ENCODE results near the gene DSCAML1.

GRCh38 chr11:117462864-117463247, 334.2 kb downstream of the DSCAML1 start:
- TF ChIP-seq EZH2 (IDR thresholded peaks at IDR 0.05; ENCODE audit: borderline replicate concordance, control insufficient read depth, low read depth, low read length) (no peak), SUPT20H (IDR thresholded peaks at IDR 0.05; ENCODE audit: borderline replicate concordance, control insufficient read depth, low read depth, low read length) (no peak), CEBPB (IDR thresholded peaks at IDR 0.05; ENCODE audit: borderline replicate concordance in 1 of 2, low read depth in 2 of 2, low read length in 2 of 2) (no peak), KLF5 (IDR thresholded peaks at IDR 0.05; ENCODE audit: partially characterized antibody) (no peak), REST (IDR thresholded peaks at IDR 0.05; ENCODE audit: low read depth, low read length) (no peak), POLR2A (IDR thresholded peaks at IDR 0.05; ENCODE audit: low read depth, low read length) (no peak)
- TF ChIP-seq, protein P1, sequence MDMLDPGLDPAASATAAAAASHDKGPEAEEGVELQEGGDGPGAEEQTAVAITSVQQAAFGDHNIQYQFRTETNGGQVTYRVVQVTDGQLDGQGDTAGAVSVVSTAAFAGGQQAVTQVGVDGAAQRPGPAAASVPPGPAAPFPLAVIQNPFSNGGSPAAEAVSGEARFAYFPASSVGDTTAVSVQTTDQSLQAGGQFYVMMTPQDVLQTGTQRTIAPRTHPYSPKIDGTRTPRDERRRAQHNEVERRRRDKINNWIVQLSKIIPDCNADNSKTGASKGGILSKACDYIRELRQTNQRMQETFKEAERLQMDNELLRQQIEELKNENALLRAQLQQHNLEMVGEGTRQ (IDR thresholded peaks at IDR 0.05; ENCODE audit: borderline replicate concordance, low read depth, low read length), result no peak

Data from GM12878 (cell line).